ENCODE results near the gene LPAR3. TPM values are rescaled to one million over a fixed set of nuclear protein-coding genes. Genes with fewer than 3 reads are reported as not detected.

The LPAR3 gene
- total RNA-seq, 4 donors from 2014 or later, result 3.5 to 10.9 (median 4.1) TPM; not detected in 1

DNA sequence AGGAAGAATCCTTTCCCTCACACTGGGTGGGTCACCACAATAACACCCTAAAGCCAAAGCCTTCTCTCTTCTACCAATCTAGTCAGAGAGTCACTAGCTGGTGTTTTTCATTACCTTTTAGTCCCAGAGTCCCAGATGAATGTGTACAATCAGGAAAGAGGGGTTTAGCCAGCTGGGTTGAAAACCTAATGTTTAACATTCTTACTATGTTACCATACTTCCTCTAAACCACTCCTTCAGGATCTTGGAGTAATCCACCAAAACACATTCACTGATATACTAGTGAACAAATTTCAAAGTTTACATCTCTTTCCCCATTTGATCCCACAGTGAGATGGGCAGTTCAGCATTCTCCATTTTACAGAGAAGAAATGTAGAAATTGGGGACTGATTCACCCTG is 9.7 kb downstream of the LPAR3 start:
- Histone ChIP-seq H3K27me3 (no peaks in the 10 kb centered on the region), H3K4me1 (no peaks in the 10 kb centered on the region), H3K27ac (no peak overlapping the region), H3K9me3 (no peaks in the 10 kb centered on the region), H3K4me3 (no peak overlapping the region), H3K36me3 (no peaks in the 10 kb centered on the region)
- no peak for DNase-seq
- intact Hi-C loops (cut with DNase I; ENCODE audit: low total_unique reads) (no loop called here), in situ Hi-C loops (cut with MboI; ENCODE audit: low pct_ligation_motif_present in 1 of 4, low pct_unique_long_range_greater_than_20kb in 1 of 4, low sequenced_read_pairs in 3 of 4) (no loop called here)
- no peak for TF ChIP-seq POLR2A (IDR thresholded peaks at IDR 0.05)
- no peak for TF ChIP-seq EP300 (IDR thresholded peaks at IDR 0.05; ENCODE audit: low read depth)
- no peak for TF ChIP-seq POLR2AphosphoS5 (IDR thresholded peaks at IDR 0.05)
- TF ChIP-seq, protein P1, sequence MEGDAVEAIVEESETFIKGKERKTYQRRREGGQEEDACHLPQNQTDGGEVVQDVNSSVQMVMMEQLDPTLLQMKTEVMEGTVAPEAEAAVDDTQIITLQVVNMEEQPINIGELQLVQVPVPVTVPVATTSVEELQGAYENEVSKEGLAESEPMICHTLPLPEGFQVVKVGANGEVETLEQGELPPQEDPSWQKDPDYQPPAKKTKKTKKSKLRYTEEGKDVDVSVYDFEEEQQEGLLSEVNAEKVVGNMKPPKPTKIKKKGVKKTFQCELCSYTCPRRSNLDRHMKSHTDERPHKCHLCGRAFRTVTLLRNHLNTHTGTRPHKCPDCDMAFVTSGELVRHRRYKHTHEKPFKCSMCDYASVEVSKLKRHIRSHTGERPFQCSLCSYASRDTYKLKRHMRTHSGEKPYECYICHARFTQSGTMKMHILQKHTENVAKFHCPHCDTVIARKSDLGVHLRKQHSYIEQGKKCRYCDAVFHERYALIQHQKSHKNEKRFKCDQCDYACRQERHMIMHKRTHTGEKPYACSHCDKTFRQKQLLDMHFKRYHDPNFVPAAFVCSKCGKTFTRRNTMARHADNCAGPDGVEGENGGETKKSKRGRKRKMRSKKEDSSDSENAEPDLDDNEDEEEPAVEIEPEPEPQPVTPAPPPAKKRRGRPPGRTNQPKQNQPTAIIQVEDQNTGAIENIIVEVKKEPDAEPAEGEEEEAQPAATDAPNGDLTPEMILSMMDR (IDR thresholded peaks at IDR 0.05), result no peak

- H3K36me3 ChIP-seq, result no peaks in the 10 kb centered on the region
- intact Hi-C loops (cut with DNase I; ENCODE audit: low total_unique reads) (no loop called here), in situ Hi-C loops (cut with MboI; ENCODE audit: low pct_ligation_motif_present in 1 of 4, low pct_unique_long_range_greater_than_20kb in 1 of 4, low sequenced_read_pairs in 3 of 4) (no loop called here)
- DNase-seq, result no peak
- WGBS, 2 donors (ENCODE audit: low coverage in 1 of 2), result 72 to 84% methylated on average over 3 to 4 of the region's 4 CpGs
- no peaks in the 10 kb centered on the region for H3K9me3 ChIP-seq
- H3K4me3 ChIP-seq, result no peak overlapping the region
- TF ChIP-seq, protein P1 (IDR thresholded peaks at IDR 0.05), result no peak
- no peak for TF ChIP-seq POLR2A (IDR thresholded peaks at IDR 0.05)
- no peak for TF ChIP-seq EP300 (IDR thresholded peaks at IDR 0.05; ENCODE audit: low read depth)
- no peak for TF ChIP-seq POLR2AphosphoS5 (IDR thresholded peaks at IDR 0.05)
- H3K27ac ChIP-seq, result no peak overlapping the region
- H3K4me1 ChIP-seq, result no peaks in the 10 kb centered on the region
- H3K27me3 ChIP-seq, result no peaks in the 10 kb centered on the region
These were observed 15.4 kb downstream of the LPAR3 start for GRCh38 chr1:84877592-84877991.

DNA sequence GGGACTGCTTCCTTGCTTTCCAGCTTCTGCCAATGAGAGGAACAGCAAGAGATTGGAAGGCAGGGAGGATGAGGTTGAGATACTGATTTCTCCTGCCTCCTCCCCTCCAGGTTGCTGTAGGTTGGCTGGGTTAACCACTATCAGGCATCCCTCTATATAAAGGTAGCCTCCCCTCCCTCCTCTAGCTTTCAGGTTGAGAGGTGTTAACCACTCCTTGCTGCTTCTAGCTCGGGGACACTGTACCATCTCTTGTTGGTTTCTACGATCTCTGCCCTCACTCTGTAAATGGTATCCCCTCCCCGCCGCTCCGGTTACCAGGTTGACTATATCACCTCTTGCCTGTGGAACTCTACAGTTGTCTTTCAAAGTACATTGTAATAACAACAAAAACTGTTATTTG is 16.7 kb downstream of the LPAR3 start:
- 20 to 83% methylated on average over 1 to 5 of the region's 5 CpGs for WGBS, 2 donors (ENCODE audit: low coverage in 1 of 2)
- Histone ChIP-seq H3K9me3 (no peaks in the 10 kb centered on the region), H3K4me1 (no peaks in the 10 kb centered on the region), H3K27me3 (no peaks in the 10 kb centered on the region), H3K4me3 (no peak overlapping the region), H3K27ac (no peak overlapping the region), H3K36me3 (no peaks in the 10 kb centered on the region)
- in situ Hi-C loops (cut with MboI; ENCODE audit: low pct_ligation_motif_present in 1 of 4, low pct_unique_long_range_greater_than_20kb in 1 of 4, low sequenced_read_pairs in 3 of 4) (no loop called here), intact Hi-C loops (cut with DNase I; ENCODE audit: low total_unique reads) (no loop called here)
- DNase-seq, result no peak
- TF ChIP-seq, protein P1 (IDR thresholded peaks at IDR 0.05), result no peak

GRCh38 chr1:84873366-84873765 is 19.6 kb downstream of the LPAR3 start:
- H3K27me3 ChIP-seq, result no peaks in the 10 kb centered on the region
- no peak overlapping the region for H3K27ac ChIP-seq
- no peak for TF ChIP-seq POLR2A (IDR thresholded peaks at IDR 0.05)
- TF ChIP-seq, protein P1 (IDR thresholded peaks at IDR 0.05), result no peak
- TF ChIP-seq POLR2AphosphoS5 (IDR thresholded peaks at IDR 0.05), result no peak
- TF ChIP-seq EP300 (IDR thresholded peaks at IDR 0.05; ENCODE audit: low read depth), result no peak
- no peaks in the 10 kb centered on the region for H3K9me3 ChIP-seq
- no peak for DNase-seq
- WGBS, 2 donors (ENCODE audit: low coverage in 1 of 2), result 71 to 80% methylated on average over 2 of the region's 2 CpGs
- H3K4me1 ChIP-seq, result no peaks in the 10 kb centered on the region
- intact Hi-C loops (cut with DNase I; ENCODE audit: low total_unique reads) (no loop called here), in situ Hi-C loops (cut with MboI; ENCODE audit: low pct_ligation_motif_present in 1 of 4, low pct_unique_long_range_greater_than_20kb in 1 of 4, low sequenced_read_pairs in 3 of 4) (no loop called here)
- no peaks in the 10 kb centered on the region for H3K36me3 ChIP-seq
- no peak overlapping the region for H3K4me3 ChIP-seq

Measured in transverse colon (tissue), 4 donors.